GM23338 (cell line): Measurements from ENCODE around the gene TBC1D12. TPM values are rescaled to one million over a fixed set of nuclear protein-coding genes. Genes with fewer than 3 reads are reported as not detected.

Source experiments
- EZH2 ChIP-seq: fragments of 200-600 bp; sonication (generic); IDR thresholded peaks from one replicate; pipeline ENCODE4 v1.8.0; 2017; ENCODE audit warnings: antibody characterized with exemption, mild to moderate bottlenecking, low read depth; ENCODE audit not compliant: unreplicated experiment
- JUNB ChIP-seq: IDR thresholded peaks from one replicate; pipeline ENCODE4 v1.6.1; 2016; ENCODE audit warnings: antibody characterized with exemption; ENCODE audit not compliant: unreplicated experiment
- NANOG ChIP-seq: IDR thresholded peaks from 2 replicates; pipeline ENCODE4 v1.6.1; 2016; ENCODE audit warnings: antibody characterized with exemption, borderline replicate concordance
- POLR2AphosphoS5 ChIP-seq: IDR thresholded peaks from 2 replicates; pipeline ENCODE4 v1.6.1; 2016; ENCODE audit warnings: antibody characterized with exemption, low read depth
- ZNF331 ChIP-seq: fragments of 250-450 bp; sonication (Bioruptor Pico); IDR thresholded peaks from 2 replicates; pipeline ENCODE4 v1.5.0; 2020; ENCODE audit warnings: low read depth, mild to moderate bottlenecking, moderate library complexity
- polyA plus RNA-seq: library from polyadenylated mRNA; unstranded; fragments of >200 nt; fragmentation: Nextera tagmentation; extraction: Ambion mirVana; gene quantifications from 2 replicates; pipeline ENCODE4 v1.2.1, GENCODE V29; 2016
- total RNA-seq: library from RNA; depleted of rRNA; stranded (reverse); fragments of >200 nt; shearing (Covaris generic); gene quantifications from 2 replicates; pipeline ENCODE4 v1.2.3, GENCODE V29; 2014
- TF ChIP-seq, protein P1 (sequence below): fragments of 250-450 bp; sonication (Bioruptor Pico); IDR thresholded peaks from 2 replicates; pipeline ENCODE4 v1.5.0; 2020; ENCODE audit warnings: mild to moderate bottlenecking, moderate library complexity
- TF ChIP-seq, protein P2 (sequence below): IDR thresholded peaks from one replicate; pipeline ENCODE4 v1.6.1; 2018; ENCODE audit warnings: antibody characterized with exemption; ENCODE audit not compliant: unreplicated experiment

TBC1D12 gene
- total and polyA plus RNA-seq, 2 experiments from 2014 or later = 2.3 to 3.6 TPM

DNA sequence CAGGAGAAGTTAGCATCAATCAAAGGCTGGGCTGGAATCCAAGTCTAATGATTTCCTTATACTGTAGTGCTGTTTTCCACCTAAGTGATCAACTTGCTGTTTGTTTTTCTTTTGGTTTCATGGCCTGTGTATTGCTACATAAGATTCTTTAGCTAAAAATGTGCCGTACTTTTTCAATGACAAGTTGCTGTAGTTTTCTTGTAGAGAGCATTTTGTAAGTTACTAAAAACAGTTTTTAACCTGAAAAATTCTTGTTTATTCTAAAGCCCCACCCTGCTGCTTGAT lies 144.5 kb downstream of the TBC1D12 start (continued):
- TF ChIP-seq, protein P1, sequence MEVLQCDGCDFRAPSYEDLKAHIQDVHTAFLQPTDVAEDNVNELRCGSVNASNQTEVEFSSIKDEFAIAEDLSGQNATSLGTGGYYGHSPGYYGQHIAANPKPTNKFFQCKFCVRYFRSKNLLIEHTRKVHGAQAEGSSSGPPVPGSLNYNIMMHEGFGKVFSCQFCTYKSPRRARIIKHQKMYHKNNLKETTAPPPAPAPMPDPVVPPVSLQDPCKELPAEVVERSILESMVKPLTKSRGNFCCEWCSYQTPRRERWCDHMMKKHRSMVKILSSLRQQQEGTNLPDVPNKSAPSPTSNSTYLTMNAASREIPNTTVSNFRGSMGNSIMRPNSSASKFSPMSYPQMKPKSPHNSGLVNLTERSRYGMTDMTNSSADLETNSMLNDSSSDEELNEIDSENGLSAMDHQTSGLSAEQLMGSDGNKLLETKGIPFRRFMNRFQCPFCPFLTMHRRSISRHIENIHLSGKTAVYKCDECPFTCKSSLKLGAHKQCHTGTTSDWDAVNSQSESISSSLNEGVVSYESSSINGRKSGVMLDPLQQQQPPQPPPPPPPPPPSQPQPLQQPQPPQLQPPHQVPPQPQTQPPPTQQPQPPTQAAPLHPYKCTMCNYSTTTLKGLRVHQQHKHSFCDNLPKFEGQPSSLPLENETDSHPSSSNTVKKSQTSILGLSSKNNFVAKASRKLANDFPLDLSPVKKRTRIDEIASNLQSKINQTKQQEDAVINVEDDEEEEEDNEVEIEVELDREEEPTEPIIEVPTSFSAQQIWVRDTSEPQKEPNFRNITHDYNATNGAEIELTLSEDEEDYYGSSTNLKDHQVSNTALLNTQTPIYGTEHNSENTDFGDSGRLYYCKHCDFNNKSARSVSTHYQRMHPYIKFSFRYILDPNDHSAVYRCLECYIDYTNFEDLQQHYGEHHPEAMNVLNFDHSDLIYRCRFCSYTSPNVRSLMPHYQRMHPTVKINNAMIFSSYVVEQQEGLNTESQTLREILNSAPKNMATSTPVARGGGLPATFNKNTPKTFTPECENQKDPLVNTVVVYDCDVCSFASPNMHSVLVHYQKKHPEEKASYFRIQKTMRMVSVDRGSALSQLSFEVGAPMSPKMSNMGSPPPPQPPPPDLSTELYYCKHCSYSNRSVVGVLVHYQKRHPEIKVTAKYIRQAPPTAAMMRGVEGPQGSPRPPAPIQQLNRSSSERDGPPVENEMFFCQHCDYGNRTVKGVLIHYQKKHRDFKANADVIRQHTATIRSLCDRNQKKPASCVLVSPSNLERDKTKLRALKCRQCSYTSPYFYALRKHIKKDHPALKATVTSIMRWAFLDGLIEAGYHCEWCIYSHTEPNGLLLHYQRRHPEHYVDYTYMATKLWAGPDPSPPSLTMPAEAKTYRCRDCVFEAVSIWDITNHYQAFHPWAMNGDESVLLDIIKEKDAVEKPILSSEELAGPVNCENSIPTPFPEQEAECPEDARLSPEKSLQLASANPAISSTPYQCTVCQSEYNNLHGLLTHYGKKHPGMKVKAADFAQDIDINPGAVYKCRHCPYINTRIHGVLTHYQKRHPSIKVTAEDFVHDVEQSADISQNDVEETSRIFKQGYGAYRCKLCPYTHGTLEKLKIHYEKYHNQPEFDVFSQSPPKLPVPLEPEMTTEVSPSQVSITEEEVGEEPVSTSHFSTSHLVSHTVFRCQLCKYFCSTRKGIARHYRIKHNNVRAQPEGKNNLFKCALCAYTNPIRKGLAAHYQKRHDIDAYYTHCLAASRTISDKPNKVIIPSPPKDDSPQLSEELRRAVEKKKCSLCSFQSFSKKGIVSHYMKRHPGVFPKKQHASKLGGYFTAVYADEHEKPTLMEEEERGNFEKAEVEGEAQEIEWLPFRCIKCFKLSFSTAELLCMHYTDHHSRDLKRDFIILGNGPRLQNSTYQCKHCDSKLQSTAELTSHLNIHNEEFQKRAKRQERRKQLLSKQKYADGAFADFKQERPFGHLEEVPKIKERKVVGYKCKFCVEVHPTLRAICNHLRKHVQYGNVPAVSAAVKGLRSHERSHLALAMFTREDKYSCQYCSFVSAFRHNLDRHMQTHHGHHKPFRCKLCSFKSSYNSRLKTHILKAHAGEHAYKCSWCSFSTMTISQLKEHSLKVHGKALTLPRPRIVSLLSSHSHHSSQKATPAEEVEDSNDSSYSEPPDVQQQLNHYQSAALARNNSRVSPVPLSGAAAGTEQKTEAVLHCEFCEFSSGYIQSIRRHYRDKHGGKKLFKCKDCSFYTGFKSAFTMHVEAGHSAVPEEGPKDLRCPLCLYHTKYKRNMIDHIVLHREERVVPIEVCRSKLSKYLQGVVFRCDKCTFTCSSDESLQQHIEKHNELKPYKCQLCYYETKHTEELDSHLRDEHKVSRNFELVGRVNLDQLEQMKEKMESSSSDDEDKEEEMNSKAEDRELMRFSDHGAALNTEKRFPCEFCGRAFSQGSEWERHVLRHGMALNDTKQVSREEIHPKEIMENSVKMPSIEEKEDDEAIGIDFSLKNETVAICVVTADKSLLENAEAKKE (CRISPR knock-in tag) = no peak
- no peak for TF ChIP-seq NANOG
- no peak for TF ChIP-seq JUNB
- TF ChIP-seq POLR2AphosphoS5 = no peak
- TF ChIP-seq, protein P2, sequence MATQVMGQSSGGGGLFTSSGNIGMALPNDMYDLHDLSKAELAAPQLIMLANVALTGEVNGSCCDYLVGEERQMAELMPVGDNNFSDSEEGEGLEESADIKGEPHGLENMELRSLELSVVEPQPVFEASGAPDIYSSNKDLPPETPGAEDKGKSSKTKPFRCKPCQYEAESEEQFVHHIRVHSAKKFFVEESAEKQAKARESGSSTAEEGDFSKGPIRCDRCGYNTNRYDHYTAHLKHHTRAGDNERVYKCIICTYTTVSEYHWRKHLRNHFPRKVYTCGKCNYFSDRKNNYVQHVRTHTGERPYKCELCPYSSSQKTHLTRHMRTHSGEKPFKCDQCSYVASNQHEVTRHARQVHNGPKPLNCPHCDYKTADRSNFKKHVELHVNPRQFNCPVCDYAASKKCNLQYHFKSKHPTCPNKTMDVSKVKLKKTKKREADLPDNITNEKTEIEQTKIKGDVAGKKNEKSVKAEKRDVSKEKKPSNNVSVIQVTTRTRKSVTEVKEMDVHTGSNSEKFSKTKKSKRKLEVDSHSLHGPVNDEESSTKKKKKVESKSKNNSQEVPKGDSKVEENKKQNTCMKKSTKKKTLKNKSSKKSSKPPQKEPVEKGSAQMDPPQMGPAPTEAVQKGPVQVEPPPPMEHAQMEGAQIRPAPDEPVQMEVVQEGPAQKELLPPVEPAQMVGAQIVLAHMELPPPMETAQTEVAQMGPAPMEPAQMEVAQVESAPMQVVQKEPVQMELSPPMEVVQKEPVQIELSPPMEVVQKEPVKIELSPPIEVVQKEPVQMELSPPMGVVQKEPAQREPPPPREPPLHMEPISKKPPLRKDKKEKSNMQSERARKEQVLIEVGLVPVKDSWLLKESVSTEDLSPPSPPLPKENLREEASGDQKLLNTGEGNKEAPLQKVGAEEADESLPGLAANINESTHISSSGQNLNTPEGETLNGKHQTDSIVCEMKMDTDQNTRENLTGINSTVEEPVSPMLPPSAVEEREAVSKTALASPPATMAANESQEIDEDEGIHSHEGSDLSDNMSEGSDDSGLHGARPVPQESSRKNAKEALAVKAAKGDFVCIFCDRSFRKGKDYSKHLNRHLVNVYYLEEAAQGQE = no peak
- TF ChIP-seq ZNF331 (CRISPR knock-in tag) = no peak
- TF ChIP-seq EZH2 = no peak
